ENCODE data around the gene COX14.

Gene COX14

DNA sequence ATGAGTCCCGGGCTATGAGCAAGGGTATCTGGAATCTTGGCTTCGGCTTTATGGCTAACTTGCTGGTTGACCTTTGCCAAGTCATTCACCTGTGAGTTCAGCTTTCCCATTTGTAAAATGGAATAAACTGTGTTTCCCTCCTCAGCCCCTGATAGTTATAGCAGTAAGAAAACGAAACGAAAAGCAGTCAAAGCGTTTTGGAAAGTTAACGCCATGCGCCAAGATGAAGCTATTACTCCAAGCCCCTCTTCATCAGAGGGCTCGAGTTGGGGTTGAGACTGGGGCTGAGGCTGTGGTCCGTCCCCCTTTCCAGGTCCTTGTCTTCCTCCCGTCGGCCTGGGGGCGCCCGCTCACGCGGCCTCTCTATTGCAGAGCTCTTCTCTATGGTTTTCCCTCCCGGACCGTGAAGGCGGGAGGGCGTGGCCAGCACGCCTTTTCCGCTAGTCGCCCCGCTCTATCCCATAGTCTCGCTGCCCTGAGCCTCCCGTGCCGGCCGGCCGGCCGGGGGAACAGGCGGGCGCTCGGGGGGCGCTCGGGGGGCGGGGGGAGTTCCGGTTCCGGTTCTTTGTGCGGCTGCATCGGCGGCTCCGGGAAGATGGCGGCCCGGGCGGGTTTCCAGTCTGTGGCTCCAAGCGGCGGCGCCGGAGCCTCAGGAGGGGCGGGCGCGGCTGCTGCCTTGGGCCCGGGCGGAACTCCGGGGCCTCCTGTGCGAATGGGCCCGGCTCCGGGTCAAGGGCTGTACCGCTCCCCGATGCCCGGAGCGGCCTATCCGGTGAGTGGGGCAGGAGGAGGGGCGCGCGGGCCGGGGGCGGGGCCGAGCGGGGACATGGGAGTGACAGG, 27.0 kb upstream of the COX14 start, which contains the start of gene SMARCD1 (continued):
- TF ChIP-seq, protein P1, sequence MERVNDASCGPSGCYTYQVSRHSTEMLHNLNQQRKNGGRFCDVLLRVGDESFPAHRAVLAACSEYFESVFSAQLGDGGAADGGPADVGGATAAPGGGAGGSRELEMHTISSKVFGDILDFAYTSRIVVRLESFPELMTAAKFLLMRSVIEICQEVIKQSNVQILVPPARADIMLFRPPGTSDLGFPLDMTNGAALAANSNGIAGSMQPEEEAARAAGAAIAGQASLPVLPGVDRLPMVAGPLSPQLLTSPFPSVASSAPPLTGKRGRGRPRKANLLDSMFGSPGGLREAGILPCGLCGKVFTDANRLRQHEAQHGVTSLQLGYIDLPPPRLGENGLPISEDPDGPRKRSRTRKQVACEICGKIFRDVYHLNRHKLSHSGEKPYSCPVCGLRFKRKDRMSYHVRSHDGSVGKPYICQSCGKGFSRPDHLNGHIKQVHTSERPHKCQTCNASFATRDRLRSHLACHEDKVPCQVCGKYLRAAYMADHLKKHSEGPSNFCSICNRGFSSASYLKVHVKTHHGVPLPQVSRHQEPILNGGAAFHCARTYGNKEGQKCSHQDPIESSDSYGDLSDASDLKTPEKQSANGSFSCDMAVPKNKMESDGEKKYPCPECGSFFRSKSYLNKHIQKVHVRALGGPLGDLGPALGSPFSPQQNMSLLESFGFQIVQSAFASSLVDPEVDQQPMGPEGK (tag by site-specific recombination; IDR thresholded peaks at IDR 0.05): peak; percentile 66
- TF ChIP-seq ZNF138 (tag by site-specific recombination; IDR thresholded peaks at IDR 0.05; ENCODE audit: borderline replicate concordance) (no peak), ZSCAN16 (tag by site-specific recombination; IDR thresholded peaks at IDR 0.05) (no peak), ZNF600 (tag by site-specific recombination; IDR thresholded peaks at IDR 0.05) (no peak), ZIC2 (tag by site-specific recombination; IDR thresholded peaks at IDR 0.05) (no peak), MEIS1 (CRISPR knock-in tag; IDR thresholded peaks at IDR 0.05; ENCODE audit: borderline replicate concordance) (no peak), KLF7 (tag by site-specific recombination; IDR thresholded peaks at IDR 0.05; ENCODE audit: borderline replicate concordance) (peak; percentile 56; the same call in 1 of the 2 replicates), ZNF585B (tag by site-specific recombination; IDR thresholded peaks at IDR 0.05) (no peak), BCL11A (tag by site-specific recombination; IDR thresholded peaks at IDR 0.05; ENCODE audit: low read depth) (no peak), ZNF37A (tag by site-specific recombination; IDR thresholded peaks at IDR 0.05) (no peak), OVOL3 (tag by site-specific recombination; IDR thresholded peaks at IDR 0.05) (no peak), ZNF248 (tag by site-specific recombination; IDR thresholded peaks at IDR 0.05) (no peak), KLF1 (tag by site-specific recombination; IDR thresholded peaks at IDR 0.05) (peak; percentile 23; the same call in 1 of the 2 replicates), ZNF211 (tag by site-specific recombination; IDR thresholded peaks at IDR 0.05; ENCODE audit: low read depth) (no peak), KLF10 (tag by site-specific recombination; IDR thresholded peaks at IDR 0.05) (peak; percentile 46; the same call in 1 of the 2 replicates), ZNF23 (tag by site-specific recombination; IDR thresholded peaks at IDR 0.05; ENCODE audit: borderline replicate concordance) (no peak), ZFP3 (tag by site-specific recombination; IDR thresholded peaks at IDR 0.05; ENCODE audit: low read depth) (no peak), ZNF366 (tag by site-specific recombination; conservative IDR thresholded peaks at IDR 0.05) (no peak), ZNF530 (tag by site-specific recombination; IDR thresholded peaks at IDR 0.05; ENCODE audit: low read depth) (no peak), ZNF701 (tag by site-specific recombination; IDR thresholded peaks at IDR 0.05) (no peak), ZNF10 (tag by site-specific recombination; IDR thresholded peaks at IDR 0.05) (no peak), GLI4 (tag by site-specific recombination; IDR thresholded peaks at IDR 0.05) (no peak), ZNF621 (tag by site-specific recombination; IDR thresholded peaks at IDR 0.05) (no peak), ZNF354C (tag by site-specific recombination; IDR thresholded peaks at IDR 0.05; ENCODE audit: borderline replicate concordance, low read depth) (no peak), ZNF664 (tag by site-specific recombination; IDR thresholded peaks at IDR 0.05) (no peak)
- TF ChIP-seq, protein P2, sequence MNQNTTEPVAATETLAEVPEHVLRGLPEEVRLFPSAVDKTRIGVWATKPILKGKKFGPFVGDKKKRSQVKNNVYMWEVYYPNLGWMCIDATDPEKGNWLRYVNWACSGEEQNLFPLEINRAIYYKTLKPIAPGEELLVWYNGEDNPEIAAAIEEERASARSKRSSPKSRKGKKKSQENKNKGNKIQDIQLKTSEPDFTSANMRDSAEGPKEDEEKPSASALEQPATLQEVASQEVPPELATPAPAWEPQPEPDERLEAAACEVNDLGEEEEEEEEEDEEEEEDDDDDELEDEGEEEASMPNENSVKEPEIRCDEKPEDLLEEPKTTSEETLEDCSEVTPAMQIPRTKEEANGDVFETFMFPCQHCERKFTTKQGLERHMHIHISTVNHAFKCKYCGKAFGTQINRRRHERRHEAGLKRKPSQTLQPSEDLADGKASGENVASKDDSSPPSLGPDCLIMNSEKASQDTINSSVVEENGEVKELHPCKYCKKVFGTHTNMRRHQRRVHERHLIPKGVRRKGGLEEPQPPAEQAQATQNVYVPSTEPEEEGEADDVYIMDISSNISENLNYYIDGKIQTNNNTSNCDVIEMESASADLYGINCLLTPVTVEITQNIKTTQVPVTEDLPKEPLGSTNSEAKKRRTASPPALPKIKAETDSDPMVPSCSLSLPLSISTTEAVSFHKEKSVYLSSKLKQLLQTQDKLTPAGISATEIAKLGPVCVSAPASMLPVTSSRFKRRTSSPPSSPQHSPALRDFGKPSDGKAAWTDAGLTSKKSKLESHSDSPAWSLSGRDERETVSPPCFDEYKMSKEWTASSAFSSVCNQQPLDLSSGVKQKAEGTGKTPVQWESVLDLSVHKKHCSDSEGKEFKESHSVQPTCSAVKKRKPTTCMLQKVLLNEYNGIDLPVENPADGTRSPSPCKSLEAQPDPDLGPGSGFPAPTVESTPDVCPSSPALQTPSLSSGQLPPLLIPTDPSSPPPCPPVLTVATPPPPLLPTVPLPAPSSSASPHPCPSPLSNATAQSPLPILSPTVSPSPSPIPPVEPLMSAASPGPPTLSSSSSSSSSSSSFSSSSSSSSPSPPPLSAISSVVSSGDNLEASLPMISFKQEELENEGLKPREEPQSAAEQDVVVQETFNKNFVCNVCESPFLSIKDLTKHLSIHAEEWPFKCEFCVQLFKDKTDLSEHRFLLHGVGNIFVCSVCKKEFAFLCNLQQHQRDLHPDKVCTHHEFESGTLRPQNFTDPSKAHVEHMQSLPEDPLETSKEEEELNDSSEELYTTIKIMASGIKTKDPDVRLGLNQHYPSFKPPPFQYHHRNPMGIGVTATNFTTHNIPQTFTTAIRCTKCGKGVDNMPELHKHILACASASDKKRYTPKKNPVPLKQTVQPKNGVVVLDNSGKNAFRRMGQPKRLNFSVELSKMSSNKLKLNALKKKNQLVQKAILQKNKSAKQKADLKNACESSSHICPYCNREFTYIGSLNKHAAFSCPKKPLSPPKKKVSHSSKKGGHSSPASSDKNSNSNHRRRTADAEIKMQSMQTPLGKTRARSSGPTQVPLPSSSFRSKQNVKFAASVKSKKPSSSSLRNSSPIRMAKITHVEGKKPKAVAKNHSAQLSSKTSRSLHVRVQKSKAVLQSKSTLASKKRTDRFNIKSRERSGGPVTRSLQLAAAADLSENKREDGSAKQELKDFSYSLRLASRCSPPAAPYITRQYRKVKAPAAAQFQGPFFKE (tag by site-specific recombination; IDR thresholded peaks at IDR 0.05; ENCODE audit: borderline replicate concordance): no peak
- TF ChIP-seq, protein P3, sequence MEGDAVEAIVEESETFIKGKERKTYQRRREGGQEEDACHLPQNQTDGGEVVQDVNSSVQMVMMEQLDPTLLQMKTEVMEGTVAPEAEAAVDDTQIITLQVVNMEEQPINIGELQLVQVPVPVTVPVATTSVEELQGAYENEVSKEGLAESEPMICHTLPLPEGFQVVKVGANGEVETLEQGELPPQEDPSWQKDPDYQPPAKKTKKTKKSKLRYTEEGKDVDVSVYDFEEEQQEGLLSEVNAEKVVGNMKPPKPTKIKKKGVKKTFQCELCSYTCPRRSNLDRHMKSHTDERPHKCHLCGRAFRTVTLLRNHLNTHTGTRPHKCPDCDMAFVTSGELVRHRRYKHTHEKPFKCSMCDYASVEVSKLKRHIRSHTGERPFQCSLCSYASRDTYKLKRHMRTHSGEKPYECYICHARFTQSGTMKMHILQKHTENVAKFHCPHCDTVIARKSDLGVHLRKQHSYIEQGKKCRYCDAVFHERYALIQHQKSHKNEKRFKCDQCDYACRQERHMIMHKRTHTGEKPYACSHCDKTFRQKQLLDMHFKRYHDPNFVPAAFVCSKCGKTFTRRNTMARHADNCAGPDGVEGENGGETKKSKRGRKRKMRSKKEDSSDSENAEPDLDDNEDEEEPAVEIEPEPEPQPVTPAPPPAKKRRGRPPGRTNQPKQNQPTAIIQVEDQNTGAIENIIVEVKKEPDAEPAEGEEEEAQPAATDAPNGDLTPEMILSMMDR (tag by site-specific recombination; IDR thresholded peaks at IDR 0.05): peak; percentile 65
- TF ChIP-seq, protein P4, sequence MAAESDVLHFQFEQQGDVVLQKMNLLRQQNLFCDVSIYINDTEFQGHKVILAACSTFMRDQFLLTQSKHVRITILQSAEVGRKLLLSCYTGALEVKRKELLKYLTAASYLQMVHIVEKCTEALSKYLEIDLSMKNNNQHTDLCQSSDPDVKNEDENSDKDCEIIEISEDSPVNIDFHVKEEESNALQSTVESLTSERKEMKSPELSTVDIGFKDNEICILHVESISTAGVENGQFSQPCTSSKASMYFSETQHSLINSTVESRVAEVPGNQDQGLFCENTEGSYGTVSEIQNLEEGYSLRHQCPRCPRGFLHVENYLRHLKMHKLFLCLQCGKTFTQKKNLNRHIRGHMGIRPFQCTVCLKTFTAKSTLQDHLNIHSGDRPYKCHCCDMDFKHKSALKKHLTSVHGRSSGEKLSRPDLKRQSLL (tag by site-specific recombination; IDR thresholded peaks at IDR 0.05): 0 out of 2 replicates have a peak, but pooled peaks have one; percentile 12
- TF ChIP-seq, protein P5, sequence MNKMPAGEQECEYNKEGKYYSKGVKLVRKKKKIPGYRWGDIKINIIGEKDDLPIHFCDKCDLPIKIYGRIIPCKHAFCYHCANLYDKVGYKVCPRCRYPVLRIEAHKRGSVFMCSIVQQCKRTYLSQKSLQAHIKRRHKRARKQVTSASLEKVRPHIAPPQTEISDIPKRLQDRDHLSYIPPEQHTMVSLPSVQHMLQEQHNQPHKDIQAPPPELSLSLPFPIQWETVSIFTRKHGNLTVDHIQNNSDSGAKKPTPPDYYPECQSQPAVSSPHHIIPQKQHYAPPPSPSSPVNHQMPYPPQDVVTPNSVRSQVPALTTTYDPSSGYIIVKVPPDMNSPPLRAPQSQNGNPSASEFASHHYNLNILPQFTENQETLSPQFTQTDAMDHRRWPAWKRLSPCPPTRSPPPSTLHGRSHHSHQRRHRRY (tag by site-specific recombination; IDR thresholded peaks at IDR 0.05): no peak

Measured in HEK293 (cell line).